HEK293 (cell line): Measurements from ENCODE around the gene ADPRHL1.
A peak's percentile ranks its signal among the peaks of the same experiment; 100 is the strongest.

Source experiments
- AEBP2 ChIP-seq: fragments of 450-650 bp; formaldehyde crosslinking; IDR thresholded peaks from 2 replicates; pipeline ENCODE4 v1.5.1; 2016; ENCODE audit warnings: missing biosample characterization, missing genetic modification characterization, borderline replicate concordance
- GFI1B ChIP-seq: fragments of 450-650 bp; formaldehyde crosslinking; IDR thresholded peaks from 2 replicates; pipeline ENCODE4 v1.5.1; 2016; ENCODE audit warnings: missing biosample characterization, missing genetic modification characterization
- GLIS1 ChIP-seq: fragments of 450-650 bp; formaldehyde crosslinking; IDR thresholded peaks from 2 replicates; pipeline ENCODE4 v1.5.1; 2016; ENCODE audit warnings: missing biosample characterization, missing genetic modification characterization
- HOXD13 ChIP-seq: sonication (generic); formaldehyde crosslinking; IDR thresholded peaks from 2 replicates; pipeline ENCODE4 v1.8.0; 2022; ENCODE audit warnings: missing genetic modification reagents, borderline replicate concordance
- KLF10 ChIP-seq: fragments of 450-650 bp; IDR thresholded peaks from 2 replicates; pipeline ENCODE4 v1.5.1; 2018; ENCODE audit warnings: missing biosample characterization, mild to moderate bottlenecking, missing genetic modification characterization
- MEIS1 ChIP-seq: sonication (generic); formaldehyde crosslinking; IDR thresholded peaks from 2 replicates; pipeline ENCODE4 v1.8.1; 2022; ENCODE audit warnings: missing genetic modification reagents, mild to moderate bottlenecking, borderline replicate concordance
- OVOL3 ChIP-seq: fragments of 450-650 bp; formaldehyde crosslinking; IDR thresholded peaks from 2 replicates; pipeline ENCODE4 v1.5.1; 2016; ENCODE audit warnings: missing biosample characterization, missing genetic modification characterization
- PRDM10 ChIP-seq: fragments of 450-650 bp; formaldehyde crosslinking; IDR thresholded peaks from 2 replicates; pipeline ENCODE4 v1.5.1; 2016; ENCODE audit warnings: missing biosample characterization, missing genetic modification characterization
- ZFHX2 ChIP-seq: fragments of 450-650 bp; formaldehyde crosslinking; conservative IDR thresholded peaks from 2 replicates; pipeline ENCODE4 v1.5.1; 2016; ENCODE audit warnings: missing biosample characterization, missing genetic modification characterization
- ZNF114 ChIP-seq: fragments of 450-650 bp; formaldehyde crosslinking; IDR thresholded peaks from 2 replicates; pipeline ENCODE4 v1.5.0; 2017; ENCODE audit warnings: missing biosample characterization, missing genetic modification characterization
- ZNF140 ChIP-seq: fragments of 450-650 bp; formaldehyde crosslinking; IDR thresholded peaks from 2 replicates; pipeline ENCODE4 v1.5.1; 2016; ENCODE audit warnings: missing biosample characterization, missing genetic modification characterization
- ZNF157 ChIP-seq: fragments of 450-650 bp; formaldehyde crosslinking; IDR thresholded peaks from 2 replicates; pipeline ENCODE4 v1.5.1; 2016; ENCODE audit warnings: missing biosample characterization, missing genetic modification characterization
- ZNF2 ChIP-seq: fragments of 450-650 bp; formaldehyde crosslinking; IDR thresholded peaks from 2 replicates; pipeline ENCODE4 v1.5.1; 2016; ENCODE audit warnings: missing biosample characterization, missing genetic modification characterization
- ZNF311 ChIP-seq: fragments of 450-650 bp; formaldehyde crosslinking; IDR thresholded peaks from 2 replicates; pipeline ENCODE4 v1.5.1; 2017; ENCODE audit warnings: missing biosample characterization, missing genetic modification characterization, borderline replicate concordance
- ZNF341 ChIP-seq: fragments of 450-650 bp; formaldehyde crosslinking; IDR thresholded peaks from 2 replicates; pipeline ENCODE4; 2016; ENCODE audit warnings: low read depth, missing biosample characterization, missing genetic modification characterization
- ZNF394 ChIP-seq: fragments of 450-650 bp; formaldehyde crosslinking; IDR thresholded peaks from 2 replicates; pipeline ENCODE4 v1.5.1; 2016; ENCODE audit warnings: missing biosample characterization, missing genetic modification characterization, mild to moderate bottlenecking, moderate library complexity, borderline replicate concordance
- ZNF530 ChIP-seq: fragments of 450-650 bp; formaldehyde crosslinking; IDR thresholded peaks from 2 replicates; pipeline ENCODE4 v1.5.1; 2016; ENCODE audit warnings: low read depth, missing biosample characterization, missing genetic modification characterization
- ZNF544 ChIP-seq: fragments of 450-650 bp; formaldehyde crosslinking; IDR thresholded peaks from 2 replicates; pipeline ENCODE4 v1.5.0; 2017; ENCODE audit warnings: missing biosample characterization, missing genetic modification characterization
- ZNF548 ChIP-seq: fragments of 450-650 bp; formaldehyde crosslinking; IDR thresholded peaks from 2 replicates; pipeline ENCODE4 v1.5.1; 2016; ENCODE audit warnings: missing biosample characterization, missing genetic modification characterization
- ZNF555 ChIP-seq: fragments of 450-650 bp; formaldehyde crosslinking; conservative IDR thresholded peaks from 2 replicates; pipeline ENCODE4 v1.5.1; 2017; ENCODE audit warnings: missing biosample characterization, mild to moderate bottlenecking, missing genetic modification characterization, inconsistent platforms
- ZNF580 ChIP-seq: fragments of 450-650 bp; formaldehyde crosslinking; IDR thresholded peaks from 2 replicates; pipeline ENCODE4 v1.5.1; 2016; ENCODE audit warnings: missing biosample characterization, missing genetic modification characterization
- ZNF585B ChIP-seq: fragments of 450-650 bp; formaldehyde crosslinking; IDR thresholded peaks from 2 replicates; pipeline ENCODE4 v1.5.1; 2016; ENCODE audit warnings: missing biosample characterization, missing genetic modification characterization
- ZNF76 ChIP-seq: fragments of 450-650 bp; formaldehyde crosslinking; IDR thresholded peaks from 2 replicates; pipeline ENCODE4; 2016; ENCODE audit warnings: low read depth, missing biosample characterization, missing genetic modification characterization, borderline replicate concordance
- ZNF768 ChIP-seq: fragments of 450-650 bp; formaldehyde crosslinking; IDR thresholded peaks from 2 replicates; pipeline ENCODE4 v1.5.1; 2018; ENCODE audit warnings: missing biosample characterization, mild to moderate bottlenecking, missing genetic modification characterization
- ZNF776 ChIP-seq: fragments of 450-650 bp; formaldehyde crosslinking; IDR thresholded peaks from 2 replicates; pipeline ENCODE4 v1.5.0; 2017; ENCODE audit warnings: missing biosample characterization, missing genetic modification characterization, borderline replicate concordance
- ZSCAN16 ChIP-seq: fragments of 450-650 bp; formaldehyde crosslinking; IDR thresholded peaks from 2 replicates; pipeline ENCODE4 v1.5.1; 2016; ENCODE audit warnings: missing biosample characterization, missing genetic modification characterization
- TF ChIP-seq, protein P1 (sequence below): fragments of 450-650 bp; formaldehyde crosslinking; IDR thresholded peaks from 2 replicates; pipeline ENCODE4 v1.5.1; 2017; ENCODE audit warnings: missing biosample characterization, missing genetic modification characterization
- TF ChIP-seq, protein P2 (sequence below): fragments of 450-650 bp; formaldehyde crosslinking; IDR thresholded peaks from 2 replicates; pipeline ENCODE4 v1.5.1; 2016; ENCODE audit warnings: missing biosample characterization, missing genetic modification characterization

ADPRHL1 gene

GRCh38 chr13:113393563-113394338, 59.5 kb downstream of the ADPRHL1 start (continued):
- no peak for TF ChIP-seq AEBP2 (tag by site-specific recombination)
- TF ChIP-seq ZNF76: peak; percentile 47; the same call in 1 of the 2 replicates
- TF ChIP-seq, protein P1, sequence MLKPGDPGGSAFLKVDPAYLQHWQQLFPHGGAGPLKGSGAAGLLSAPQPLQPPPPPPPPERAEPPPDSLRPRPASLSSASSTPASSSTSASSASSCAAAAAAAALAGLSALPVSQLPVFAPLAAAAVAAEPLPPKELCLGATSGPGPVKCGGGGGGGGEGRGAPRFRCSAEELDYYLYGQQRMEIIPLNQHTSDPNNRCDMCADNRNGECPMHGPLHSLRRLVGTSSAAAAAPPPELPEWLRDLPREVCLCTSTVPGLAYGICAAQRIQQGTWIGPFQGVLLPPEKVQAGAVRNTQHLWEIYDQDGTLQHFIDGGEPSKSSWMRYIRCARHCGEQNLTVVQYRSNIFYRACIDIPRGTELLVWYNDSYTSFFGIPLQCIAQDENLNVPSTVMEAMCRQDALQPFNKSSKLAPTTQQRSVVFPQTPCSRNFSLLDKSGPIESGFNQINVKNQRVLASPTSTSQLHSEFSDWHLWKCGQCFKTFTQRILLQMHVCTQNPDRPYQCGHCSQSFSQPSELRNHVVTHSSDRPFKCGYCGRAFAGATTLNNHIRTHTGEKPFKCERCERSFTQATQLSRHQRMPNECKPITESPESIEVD: no peak
- TF ChIP-seq ZNF2 (tag by site-specific recombination): peak; percentile 56; the same call in 1 of the 2 replicates
- no peak for TF ChIP-seq ZNF548
- no peak for TF ChIP-seq ZNF157 (tag by site-specific recombination)
- no peak for TF ChIP-seq ZNF341 (tag by site-specific recombination)
- TF ChIP-seq ZNF580 (tag by site-specific recombination): no peak
- TF ChIP-seq ZNF555 (tag by site-specific recombination): no peak
- no peak for TF ChIP-seq ZNF140 (tag by site-specific recombination)
- no peak for TF ChIP-seq ZNF544
- TF ChIP-seq OVOL3: no peak
- TF ChIP-seq KLF10 (tag by site-specific recombination): no peak
- TF ChIP-seq GFI1B: no peak
- no peak for TF ChIP-seq PRDM10 (tag by site-specific recombination)
- no peak for TF ChIP-seq ZNF394 (tag by site-specific recombination)
- TF ChIP-seq ZNF530: no peak
- no peak for TF ChIP-seq GLIS1
- no peak for TF ChIP-seq ZNF776
- TF ChIP-seq MEIS1 (CRISPR knock-in tag): no peak
- no peak for TF ChIP-seq ZNF768 (tag by site-specific recombination)
- TF ChIP-seq HOXD13 (CRISPR knock-in tag): no peak
- TF ChIP-seq ZNF585B (tag by site-specific recombination): no peak
- TF ChIP-seq ZNF311 (tag by site-specific recombination): no peak
- no peak; the same call in 1 of the 2 replicates for TF ChIP-seq ZFHX2 (tag by site-specific recombination)
- TF ChIP-seq ZNF114 (tag by site-specific recombination): no peak
- no peak for TF ChIP-seq ZSCAN16 (tag by site-specific recombination)
- TF ChIP-seq, protein P2, sequence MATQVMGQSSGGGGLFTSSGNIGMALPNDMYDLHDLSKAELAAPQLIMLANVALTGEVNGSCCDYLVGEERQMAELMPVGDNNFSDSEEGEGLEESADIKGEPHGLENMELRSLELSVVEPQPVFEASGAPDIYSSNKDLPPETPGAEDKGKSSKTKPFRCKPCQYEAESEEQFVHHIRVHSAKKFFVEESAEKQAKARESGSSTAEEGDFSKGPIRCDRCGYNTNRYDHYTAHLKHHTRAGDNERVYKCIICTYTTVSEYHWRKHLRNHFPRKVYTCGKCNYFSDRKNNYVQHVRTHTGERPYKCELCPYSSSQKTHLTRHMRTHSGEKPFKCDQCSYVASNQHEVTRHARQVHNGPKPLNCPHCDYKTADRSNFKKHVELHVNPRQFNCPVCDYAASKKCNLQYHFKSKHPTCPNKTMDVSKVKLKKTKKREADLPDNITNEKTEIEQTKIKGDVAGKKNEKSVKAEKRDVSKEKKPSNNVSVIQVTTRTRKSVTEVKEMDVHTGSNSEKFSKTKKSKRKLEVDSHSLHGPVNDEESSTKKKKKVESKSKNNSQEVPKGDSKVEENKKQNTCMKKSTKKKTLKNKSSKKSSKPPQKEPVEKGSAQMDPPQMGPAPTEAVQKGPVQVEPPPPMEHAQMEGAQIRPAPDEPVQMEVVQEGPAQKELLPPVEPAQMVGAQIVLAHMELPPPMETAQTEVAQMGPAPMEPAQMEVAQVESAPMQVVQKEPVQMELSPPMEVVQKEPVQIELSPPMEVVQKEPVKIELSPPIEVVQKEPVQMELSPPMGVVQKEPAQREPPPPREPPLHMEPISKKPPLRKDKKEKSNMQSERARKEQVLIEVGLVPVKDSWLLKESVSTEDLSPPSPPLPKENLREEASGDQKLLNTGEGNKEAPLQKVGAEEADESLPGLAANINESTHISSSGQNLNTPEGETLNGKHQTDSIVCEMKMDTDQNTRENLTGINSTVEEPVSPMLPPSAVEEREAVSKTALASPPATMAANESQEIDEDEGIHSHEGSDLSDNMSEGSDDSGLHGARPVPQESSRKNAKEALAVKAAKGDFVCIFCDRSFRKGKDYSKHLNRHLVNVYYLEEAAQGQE (tag by site-specific recombination): no peak
